ENCODE measurements around the gene SUCLG2.

Gene SUCLG2

GRCh38 chr3:67401921-67402320 is 252.5 kb downstream of the SUCLG2 start:
- no peak for DNase-seq (ENCODE audit: low read depth in 2 of 2, low spot score in 1 of 2)

DNA sequence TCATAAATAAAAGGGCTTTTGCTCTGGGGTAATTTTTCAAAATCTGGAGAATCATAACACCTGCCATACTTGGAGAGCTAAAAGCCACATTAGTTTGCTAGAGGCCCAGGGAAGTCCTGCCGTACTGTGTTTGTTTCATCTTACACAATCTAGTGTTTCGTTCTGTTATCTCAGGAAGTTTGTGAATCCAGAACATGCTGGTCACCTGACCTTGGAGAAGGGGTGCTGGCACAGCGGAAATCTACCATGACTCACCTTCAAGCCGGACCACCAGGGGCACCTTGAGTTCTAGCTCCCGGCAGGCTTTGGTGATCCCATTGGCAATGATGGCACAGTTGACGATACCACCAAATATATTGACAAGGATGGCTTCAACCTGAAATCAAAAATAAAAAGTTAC is 253.9 kb downstream of the SUCLG2 start:
- no peak for DNase-seq (ENCODE audit: low read depth in 2 of 2, low spot score in 1 of 2)

DNA sequence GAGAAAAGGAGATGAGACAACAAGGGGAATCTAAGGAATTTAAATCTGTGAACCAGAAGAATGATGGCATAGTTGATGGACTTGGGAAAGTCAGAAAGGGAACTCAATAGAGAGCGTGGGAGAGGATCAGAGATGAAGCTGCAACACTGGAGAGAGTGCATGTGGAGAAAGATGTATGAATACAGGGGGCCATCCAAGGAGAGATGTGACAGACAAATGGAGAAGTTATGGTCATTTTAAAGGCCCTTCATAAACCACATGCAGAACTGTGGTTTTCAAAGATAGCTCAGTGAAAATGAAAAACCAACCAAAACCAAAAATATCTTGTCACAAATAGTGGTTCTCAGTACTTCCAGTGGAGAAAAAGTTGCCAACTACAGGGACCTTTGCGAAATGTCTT is 265.2 kb downstream of the SUCLG2 start:
- DNase-seq (ENCODE audit: low read depth in 2 of 2, low spot score in 1 of 2), result no peak

DNA sequence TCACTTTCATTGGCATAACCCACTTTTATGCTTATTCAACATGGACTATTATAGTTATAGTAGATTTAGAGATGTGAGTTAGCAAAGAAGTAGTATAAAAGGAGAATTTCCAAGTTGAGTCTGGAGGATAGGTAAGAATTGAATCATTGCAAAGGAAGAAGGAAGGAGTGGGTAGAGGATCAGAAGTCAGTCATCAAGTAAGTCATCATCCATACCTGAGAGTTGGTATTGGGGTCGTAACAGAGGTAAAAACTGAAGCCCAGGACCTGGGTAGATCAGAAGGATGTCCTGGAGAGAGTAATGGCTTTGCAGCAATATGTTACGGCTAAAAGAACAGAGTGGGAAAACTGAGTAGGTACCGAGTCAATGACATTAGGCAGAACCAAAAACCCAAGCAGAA is 265.7 kb downstream of the SUCLG2 start:
- no peak for DNase-seq (ENCODE audit: low read depth in 2 of 2, low spot score in 1 of 2)

DNA sequence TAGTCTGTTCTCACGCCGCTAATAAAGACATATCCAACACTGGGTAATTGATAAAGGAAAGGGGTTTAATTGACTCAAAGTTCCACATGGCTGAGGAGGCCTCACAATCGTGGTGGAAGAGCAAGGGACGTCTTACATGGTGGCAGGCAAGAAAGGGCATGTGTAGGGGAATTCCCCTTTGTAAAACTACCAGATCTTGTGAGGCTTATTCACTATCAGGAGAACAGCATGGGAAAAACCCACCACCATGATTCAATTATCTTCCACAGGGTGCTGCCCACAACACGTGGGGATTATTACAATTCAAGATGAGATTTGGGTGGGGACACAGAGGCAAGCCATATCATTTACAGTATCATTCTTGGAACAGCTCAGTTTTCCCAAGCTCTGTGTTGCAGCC is 268.0 kb downstream of the SUCLG2 start:
- DNase-seq (ENCODE audit: low read depth in 2 of 2, low spot score in 1 of 2), result no peak

DNA sequence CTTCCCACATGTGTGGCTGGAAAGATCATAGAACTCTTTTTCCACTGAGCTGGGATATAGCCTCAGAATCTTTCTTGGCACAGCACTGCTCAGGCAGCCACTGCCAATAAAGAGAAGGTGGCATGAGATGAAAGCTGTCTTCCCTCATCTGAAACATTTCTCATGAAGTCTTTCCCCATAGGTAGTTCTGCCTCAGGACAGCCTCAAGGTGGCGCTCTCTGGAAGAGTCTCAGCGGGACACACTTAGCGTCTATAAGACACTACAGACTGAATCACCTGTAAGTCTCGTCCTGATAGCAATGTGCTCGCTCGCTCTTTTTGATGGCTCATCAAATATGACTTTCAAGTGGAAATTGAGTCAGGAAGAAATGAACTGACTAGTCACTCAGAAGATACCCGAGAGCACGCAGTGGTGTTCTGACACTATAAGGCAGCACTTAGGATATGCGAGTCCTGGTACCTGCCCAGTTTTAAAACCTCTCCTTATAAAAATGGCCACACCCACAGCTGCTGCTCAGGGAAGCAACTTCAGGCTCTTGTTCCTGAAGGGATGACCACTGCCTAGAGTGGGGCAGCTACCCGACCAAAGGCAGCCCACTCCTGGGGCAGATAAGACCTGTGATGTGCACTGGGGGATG is 269.5 kb downstream of the SUCLG2 start:
- DNase-seq (ENCODE audit: low read depth in 2 of 2, low spot score in 1 of 2), result no peak

DNA sequence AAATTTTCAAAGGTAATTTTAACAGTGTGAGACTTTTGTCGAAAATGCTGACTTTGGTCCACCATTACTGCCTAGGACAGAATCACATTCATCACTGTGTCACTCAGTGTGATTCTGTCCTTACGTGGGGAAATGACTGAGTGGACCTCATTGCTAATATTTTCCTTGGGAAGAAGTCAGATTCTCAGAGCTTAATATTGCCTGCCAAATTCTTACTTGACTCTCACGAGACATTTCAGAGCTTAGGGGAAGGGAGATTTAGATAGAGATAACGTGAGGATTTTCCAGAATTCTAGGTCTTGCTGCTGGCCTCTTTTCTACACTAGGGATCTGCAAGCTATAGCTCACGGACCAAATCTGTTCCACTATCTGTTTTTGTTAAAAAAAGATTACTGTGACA is 270.4 kb downstream of the SUCLG2 start:
- no peak for DNase-seq (ENCODE audit: low read depth in 2 of 2, low spot score in 1 of 2)

DNA sequence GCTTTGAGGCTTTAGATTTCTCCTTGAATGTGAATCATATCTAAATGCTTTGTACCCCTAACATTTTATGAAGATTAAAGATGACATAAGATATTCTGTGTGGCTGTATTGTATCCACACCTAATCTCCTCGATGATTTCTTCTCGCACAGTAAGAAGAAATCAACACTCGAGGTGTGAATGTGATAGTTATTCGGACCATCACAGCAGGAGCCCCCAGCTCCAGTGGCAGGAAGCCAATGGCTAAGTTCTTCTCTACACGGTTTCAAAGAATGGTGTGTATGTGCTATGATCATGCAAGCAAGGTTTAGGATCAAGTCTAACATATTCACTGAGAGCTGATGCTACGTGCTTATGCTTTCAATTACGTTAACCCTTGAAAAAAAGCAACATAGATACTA is 271.0 kb downstream of the SUCLG2 start:
- no peak for DNase-seq (ENCODE audit: low read depth in 2 of 2, low spot score in 1 of 2)

DNA sequence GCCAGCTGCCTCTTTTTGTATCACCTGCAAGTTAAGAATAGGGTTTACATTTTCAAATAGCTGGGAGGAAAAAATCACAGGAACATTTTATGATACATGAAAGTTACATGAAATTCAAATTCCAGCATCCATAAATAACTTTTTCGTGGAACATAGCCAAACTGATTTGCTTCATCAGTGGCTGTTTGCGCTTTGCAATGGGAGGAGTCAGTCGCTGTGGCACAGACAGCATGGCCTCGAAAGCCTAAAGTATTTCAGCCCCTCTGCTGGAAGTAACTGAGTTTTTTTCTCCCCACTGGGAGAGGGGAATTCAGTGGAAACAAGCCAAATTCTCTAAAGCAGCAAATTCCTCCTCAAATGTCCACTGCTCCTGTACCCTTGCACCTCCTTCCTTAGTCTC is 271.9 kb downstream of the SUCLG2 start:
- DNase-seq (ENCODE audit: low read depth in 2 of 2, low spot score in 1 of 2), result no peak

DNA sequence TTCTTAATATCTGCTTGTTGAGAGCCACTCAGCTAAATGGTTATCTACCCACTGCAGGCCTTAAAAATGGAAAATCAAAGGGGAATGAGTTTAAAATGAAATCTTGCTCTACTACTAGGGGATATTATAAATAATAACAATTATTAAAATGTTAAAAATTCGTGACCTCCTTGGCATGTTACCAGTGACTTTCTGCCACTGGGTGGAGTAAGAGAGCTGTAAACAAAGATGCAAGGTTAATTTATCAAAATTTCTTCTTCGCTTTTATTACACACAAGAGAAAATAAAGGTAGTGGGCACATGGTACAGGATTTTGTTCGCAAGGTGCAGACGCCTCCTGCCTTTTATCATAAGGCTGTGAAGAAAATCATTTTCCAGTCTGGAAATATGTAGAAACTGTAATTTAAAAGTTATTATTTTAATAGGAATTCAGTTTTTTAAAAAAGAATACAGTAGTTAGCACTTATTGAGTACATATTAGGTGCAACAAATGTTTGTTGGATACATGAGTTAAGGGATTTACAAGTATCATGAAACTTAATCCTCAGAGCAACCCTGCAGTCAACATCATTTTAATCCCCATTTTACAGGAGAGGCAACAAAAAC is 272.6 kb downstream of the SUCLG2 start:
- DNase-seq (ENCODE audit: low read depth in 2 of 2, low spot score in 1 of 2), result no peak

DNA sequence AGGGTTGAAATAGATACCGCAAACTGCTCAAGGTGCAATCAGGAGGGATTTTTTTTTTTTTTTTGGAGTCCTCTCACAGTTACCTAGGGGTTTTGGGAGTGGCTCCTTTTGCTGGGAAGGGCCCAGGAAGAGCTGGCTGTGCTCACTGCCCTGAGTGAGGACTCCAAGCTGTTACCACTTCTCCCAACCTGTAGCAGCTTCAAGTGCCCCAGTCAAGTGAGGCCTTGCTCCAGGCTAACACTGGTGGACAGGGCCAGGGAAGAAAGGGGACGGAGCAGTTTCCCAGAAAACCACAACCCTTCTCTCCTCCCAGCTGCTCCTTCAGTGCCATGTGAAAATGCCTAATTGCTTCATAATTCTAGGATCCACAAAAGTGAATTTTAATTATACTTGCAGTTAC is 274.3 kb downstream of the SUCLG2 start:
- DNase-seq (ENCODE audit: low read depth in 2 of 2, low spot score in 1 of 2), result no peak

DNA sequence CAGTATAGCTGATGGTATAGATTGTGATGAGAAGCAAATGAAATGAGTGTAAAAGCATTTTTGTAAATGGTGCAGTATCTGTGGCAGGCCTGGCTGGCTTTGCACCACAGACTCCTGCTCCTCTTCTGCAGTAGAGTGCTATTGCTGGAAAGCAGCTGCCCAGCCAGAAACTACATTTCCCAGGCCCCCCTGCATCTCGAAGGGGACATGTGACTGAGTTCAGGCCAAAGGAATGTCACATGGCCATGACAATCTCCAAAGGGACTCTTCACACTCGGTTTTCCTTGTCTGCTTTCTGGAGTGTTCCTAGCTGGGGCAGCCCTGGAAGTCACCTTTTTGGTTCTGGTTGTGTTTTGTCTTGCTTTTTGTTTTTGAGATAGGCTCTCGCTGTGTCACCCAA is 277.1 kb downstream of the SUCLG2 start:
- DNase-seq (ENCODE audit: low read depth in 2 of 2, low spot score in 1 of 2), result no peak

DNA sequence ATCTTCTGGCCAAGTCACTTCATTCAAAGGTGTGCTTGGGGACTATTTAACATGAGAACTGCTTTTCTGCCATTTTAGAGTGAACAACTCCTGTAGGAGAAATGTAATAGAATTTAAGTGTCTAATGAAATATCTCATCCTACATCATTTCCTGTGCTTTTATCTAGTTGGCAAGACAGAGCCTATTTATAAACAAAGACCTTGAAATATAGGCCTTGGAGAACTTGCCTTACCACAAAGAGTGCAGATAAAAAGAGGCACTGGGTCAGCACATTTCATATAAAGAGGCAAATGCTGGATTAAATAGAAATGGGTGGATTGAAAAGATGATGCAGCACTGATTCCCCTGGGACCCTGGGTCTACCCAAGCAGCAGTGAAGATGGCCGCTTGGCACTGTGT is 278.0 kb downstream of the SUCLG2 start:
- DNase-seq (ENCODE audit: low read depth in 2 of 2, low spot score in 1 of 2), result no peak

DNA sequence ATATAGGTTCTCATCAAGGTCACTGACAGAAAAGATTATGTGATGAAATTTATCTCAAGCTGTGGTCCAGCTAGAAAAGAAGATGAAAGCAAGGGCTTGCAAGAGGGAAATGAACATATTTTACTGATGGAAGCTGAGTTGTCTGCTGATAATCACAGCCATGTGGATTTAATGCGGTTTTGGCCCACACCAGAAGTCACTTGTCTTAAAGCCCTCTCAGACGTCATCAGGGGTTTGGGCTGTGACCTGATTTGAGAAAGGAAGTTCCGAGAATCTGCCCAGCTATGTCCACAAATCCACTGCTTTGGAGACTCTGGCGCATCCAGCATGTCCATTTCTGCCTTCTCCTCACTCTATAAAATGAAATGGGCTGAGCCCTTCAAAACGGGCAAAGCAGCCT is 278.4 kb downstream of the SUCLG2 start:
- DNase-seq (ENCODE audit: low read depth in 2 of 2, low spot score in 1 of 2), result no peak

DNA sequence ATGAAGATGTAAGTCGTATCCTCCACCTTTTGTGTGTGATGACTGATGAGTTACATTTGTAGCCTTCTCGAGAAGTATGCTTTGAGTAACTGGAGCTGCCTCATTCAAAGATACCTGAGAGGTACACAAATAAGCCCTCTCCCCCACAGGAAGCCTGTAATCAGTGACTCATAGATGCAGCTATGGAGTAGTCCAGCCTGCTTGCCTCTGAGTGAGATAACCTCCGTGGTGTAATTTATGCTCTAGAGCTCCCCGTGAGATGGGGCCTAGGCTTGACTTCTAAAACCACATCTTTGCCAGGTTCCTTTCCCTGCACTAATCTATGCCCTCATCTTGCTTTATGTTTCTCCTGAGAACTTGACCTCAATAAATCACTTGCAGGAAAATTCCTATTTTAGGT is 291.7 kb downstream of the SUCLG2 start:
- DNase-seq (ENCODE audit: low read depth in 2 of 2, low spot score in 1 of 2), result no peak

GRCh38 chr3:67361770-67362169 is 292.6 kb downstream of the SUCLG2 start:
- DNase-seq (ENCODE audit: low read depth in 2 of 2, low spot score in 1 of 2), result no peak

- DNase-seq (ENCODE audit: low read depth in 2 of 2, low spot score in 1 of 2), result no peak
Measured at GRCh38 chr3:67361323-67361722, 293.1 kb downstream of the SUCLG2 start.

- DNase-seq (ENCODE audit: low read depth in 2 of 2, low spot score in 1 of 2), result no peak
Measured at GRCh38 chr3:67357610-67358458, 296.6 kb downstream of the SUCLG2 start.

- DNase-seq (ENCODE audit: low read depth in 2 of 2, low spot score in 1 of 2), result no peak
Measured at GRCh38 chr3:67349551-67350174, 304.7 kb downstream of the SUCLG2 start.

DNA sequence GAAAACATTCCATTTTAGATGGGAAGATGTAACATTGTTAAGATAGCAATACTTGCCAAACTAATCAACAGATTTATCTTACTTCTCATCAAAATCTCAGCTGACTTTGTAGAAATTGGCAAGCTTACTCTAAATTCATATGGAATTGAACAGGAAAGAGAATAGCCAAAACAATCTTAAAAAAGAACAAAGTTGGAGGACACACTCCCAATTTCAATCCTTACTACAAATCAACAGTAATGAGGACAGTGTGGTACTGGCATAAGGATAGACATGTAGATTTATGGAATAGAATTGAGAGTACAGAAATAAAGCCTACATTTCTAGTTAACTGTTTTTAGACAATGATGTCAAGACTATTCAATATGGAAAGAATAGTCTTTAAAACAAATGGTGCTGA is 308.3 kb downstream of the SUCLG2 start:
- no peak for DNase-seq (ENCODE audit: low read depth in 2 of 2, low spot score in 1 of 2)

- DNase-seq (ENCODE audit: low read depth in 2 of 2, low spot score in 1 of 2), result no peak
Measured at GRCh38 chr3:67335813-67336212, 318.6 kb downstream of the SUCLG2 start.

DNA sequence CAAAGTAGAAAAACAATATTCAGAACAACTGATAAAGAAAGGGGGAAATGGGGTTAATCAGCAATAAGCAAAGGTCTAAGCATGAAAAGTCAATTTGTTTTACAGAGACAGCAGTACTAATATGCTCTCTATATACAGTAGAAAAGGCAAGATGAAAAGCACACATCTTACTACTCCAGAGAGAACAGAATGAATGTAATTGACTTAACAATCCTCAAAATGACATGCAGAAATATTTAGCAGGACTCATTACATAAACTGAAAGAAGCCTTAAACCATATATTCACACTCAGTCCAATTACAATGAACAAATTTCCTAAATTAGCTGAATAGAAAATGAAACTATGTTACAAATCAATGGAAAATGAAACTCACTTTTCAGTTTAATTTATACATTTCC is 319.8 kb downstream of the SUCLG2 start:
- no peak for DNase-seq (ENCODE audit: low read depth in 2 of 2, low spot score in 1 of 2)
